DMS53 (cell line): ENCODE data around the gene EPHA1.

Experiments used
- DNase-seq: peaks from one replicate; lab custom pipeline; 2025; lab: John Stamatoyannopoulos, UW

Gene EPHA1

DNA sequence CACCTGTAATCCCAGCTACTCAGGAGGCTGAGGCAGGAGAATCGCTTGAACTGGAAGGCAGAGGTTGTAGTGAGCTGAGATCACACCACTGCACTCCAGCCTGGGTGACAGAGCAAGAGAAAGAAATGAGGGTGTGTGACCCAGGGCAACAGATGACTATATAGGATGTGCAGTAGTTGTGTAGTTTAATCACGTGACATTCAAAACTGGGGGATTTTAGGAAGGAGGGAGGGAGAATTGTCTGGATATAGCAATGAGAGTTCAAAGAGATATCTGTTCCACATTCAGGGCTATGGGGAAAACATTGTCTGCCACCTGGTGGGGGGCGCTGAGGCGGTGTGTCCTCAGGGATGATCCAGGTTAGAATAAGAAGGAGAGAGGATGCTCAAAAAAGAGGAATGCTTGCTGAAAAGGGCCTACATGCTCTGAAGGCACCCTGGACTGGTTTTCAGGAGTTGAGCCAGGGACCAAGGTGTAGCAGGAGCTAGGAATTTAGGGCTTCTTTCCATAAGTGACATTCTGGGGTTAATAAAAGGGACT, 35.3 kb downstream of the EPHA1 start:
- DNase-seq, result no peak

DNA sequence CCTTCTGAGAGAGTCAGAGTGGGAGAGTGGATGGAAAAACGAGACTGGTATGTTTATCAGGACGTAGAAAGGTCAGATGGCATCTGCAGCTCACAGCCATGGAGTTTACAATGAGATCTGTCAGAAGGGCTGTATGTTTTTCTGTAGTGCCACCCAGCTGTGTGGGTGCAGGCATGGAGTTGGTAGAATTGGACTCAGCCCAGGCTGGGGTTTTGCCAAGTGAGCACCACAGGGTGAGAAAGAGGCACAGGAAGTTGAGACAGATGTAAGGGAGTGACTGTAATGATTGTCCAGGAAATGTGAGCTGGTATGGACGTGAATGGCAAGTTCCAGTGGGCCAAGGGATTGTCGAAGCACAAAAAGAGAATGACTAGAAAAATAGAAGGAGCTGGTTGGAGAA, 36.6 kb downstream of the EPHA1 start:
- peak; percentile 39 for DNase-seq

DNA sequence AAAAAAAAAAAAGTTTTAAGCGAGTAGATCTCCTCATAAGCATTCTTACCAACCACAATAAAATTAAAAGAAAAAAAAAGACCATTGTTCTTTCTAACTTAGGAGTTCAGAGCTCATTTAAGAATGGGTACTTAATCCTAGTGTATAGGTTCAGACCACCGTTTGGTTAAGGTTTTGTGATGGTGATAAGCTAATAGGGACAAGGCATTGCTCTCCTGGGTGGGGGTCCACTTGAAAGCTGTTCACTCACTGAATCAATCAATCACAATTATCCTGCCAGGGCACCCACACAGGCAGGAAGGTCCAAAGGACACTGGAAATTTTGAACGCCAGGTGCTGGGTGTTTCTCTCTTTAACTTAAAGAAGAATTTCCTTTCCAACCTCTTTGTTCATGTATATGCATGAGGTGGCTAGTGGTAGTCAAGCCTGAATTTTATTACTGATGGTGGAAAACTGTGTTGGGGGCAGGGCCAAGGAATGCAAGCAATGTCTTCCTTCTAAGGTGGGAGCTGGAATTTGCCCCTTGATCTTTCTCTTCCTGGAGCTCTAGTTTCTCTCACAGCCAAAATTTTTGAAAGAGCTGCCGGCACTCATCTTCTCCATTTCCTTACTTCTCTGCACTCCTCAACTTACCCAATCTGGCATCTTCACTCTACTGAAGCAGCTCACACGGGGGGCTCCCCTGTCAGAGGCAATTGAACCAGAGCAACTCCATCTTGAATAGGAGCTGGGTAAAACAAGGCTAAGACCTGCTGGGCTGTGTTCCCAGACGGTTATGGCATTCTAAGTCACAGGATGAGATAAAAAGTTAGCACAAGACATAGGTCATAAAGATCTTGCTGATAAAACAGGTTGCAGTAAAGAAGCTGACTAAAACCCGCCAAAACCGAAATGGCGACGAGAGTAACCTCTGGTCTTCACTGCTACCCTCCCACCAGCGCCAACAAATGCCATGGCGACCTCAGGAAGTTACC, 38.7 kb downstream of the EPHA1 start:
- DNase-seq, result no peak

DNA sequence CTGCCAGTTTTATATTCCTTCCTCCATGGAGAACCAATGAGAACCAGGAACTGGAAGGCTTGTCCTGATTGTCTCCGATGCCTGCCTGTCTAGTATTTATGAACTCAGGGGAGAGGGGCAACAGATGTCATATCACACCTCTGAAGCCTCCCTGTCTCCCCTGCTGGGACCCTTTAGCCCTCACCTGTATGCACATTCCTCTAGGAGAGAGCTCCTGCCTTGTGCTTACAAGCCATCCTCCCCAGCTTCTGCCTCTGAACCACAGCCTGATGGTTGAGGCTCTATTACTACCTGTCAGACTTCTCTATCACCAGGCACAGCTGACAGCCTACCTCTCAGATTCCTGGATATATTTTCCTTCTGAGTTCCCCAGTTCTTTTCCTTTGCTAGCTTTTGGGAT, 40.3 kb downstream of the EPHA1 start:
- DNase-seq, result no peak

DNA sequence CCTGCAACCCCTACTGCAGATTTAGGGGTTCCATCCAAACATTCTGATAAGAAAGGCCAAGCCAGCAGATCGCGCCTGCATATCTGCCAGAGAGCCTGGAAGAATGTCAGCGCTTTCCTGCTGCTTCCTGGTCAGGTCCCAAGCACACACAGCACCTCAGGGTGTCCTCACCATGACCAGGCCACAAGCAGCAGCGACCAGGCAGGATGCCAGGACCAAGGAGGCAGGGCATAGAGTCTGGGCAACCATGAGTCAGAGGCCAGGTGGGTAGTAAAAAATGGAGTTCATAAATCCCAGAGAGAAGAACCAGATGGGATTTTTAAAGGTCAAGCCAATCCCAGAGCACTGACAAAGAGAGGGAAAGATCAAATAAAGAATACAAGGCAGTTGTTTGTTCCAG, 40.7 kb downstream of the EPHA1 start:
- DNase-seq, result peak; percentile 83

DNA sequence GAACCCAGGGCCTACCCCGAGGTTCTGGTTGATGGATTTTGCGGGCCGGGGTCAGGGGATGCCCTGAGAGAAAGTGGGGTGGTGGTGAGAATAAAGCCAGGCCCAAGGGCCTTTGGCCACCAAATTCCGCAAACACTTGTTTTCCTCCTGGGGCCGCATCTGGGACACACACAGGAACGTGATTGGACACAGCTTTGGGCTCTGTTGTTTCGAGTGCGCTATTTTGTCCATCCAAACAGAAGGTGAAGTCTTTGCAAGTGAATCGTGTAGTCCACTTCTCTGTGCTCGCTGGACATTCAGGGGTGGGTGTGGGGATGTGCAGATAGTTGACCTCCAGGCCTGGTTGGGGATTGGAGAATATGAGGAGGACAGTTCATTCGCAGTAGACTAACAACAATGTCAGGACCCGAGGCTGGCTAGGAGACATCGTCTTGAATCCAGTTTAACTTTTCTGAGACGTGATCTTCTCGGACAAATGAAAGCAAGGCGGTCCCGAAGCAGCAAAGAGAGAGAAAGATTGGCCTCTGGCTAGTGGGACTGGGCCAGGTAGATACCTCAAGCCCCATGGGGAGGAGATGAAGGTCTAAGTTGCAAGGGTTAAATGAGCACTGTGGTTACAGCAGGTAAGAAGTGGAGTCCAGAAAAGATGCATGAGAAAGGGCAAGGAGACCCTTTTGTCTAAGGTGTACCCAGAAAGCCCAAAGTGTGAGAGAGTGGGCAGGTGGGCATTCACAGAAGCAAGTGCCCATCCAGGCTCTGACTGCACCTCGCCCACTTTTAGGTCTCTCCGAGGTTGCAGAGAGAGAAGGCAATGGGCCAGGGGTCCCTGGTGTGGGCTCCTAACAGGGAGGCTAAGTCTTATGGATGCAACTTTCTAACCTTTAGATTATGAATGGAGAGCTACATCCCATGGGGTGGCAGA, 45.4 kb downstream of the EPHA1 start:
- DNase-seq, result no peak

DNA sequence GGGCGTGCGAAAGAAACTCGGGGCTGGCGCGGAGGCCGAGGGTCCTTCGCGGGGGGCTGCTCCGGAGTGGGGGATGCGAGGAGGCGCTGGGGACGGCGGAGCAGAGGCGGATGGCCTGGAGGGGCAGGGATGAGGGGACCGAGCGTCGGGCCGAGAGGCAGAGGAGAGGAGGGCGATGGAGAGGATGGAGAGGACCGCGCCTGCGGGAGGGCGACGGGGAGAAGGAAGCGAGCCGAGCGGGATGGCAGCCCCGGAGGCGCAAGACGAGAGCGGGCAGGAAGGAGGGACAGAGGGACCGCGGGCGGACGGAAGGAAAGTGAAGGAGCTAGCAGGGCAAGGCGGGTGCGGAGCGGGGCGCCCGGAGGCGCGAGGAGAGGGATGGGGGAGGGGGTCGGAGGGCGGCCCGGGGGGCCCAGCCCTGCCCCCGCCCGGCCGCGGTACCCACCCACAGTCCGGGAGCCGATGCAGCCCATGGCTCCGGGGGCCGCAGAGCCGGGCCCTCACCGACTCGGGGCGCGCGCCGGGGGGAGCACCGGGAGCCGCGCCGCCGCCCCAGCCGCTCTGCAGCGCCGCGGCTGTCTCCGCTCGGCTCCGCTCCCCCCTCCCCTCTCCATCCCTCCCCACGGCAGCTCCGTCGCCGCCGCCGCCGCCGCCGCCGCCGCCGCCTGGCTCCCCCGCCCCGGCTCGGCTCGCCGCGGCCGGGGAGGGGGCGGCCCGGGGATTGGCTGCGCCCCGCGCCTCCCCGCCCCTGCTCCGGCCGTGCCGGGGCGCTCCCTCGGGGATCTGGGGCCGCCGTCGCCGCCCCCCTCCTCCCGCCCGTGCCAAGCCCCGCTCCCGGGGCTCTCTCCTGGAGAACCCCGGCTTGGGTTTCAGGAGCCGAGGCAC, 46.3 kb downstream of the EPHA1 start, which contains the start of gene FAM131B:
Gene FAM131B, minus strand, starts transcription at position 583 of the 885 bp plus-strand sequence. Its CDS starts 110 bp downstream, at position 473.
- peak; percentile 58 for DNase-seq

DNA sequence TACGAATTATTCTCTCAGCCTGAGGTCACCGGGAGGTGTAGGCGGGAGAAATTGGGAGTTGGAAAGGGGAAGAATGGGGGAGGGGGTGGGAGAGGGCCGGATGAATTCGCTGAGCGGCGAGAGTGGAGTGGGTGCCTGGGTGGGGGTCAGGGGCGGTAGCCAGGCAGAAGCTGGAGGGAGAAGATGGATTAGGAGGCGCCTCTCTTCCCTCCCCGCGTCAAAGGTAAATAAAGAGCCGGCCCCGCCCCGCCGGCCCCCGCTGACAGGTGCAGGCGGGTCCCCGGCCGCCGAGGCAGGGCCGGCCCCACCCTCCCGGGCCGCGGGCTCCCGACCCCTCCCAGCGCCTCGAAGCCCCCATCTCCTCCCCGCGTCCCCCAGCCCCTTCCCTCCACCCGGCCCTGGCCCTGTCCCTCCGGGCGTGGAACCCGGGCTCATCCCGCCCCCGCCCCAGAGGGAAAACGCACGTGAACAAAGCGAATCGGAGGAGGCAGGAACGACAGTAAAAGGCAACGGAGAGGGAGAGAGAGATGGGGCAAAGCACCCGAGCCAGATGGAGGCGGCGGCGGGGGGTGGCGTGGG, 47.0 kb downstream of the EPHA1 start:
- peak; percentile 51 for DNase-seq

DNA sequence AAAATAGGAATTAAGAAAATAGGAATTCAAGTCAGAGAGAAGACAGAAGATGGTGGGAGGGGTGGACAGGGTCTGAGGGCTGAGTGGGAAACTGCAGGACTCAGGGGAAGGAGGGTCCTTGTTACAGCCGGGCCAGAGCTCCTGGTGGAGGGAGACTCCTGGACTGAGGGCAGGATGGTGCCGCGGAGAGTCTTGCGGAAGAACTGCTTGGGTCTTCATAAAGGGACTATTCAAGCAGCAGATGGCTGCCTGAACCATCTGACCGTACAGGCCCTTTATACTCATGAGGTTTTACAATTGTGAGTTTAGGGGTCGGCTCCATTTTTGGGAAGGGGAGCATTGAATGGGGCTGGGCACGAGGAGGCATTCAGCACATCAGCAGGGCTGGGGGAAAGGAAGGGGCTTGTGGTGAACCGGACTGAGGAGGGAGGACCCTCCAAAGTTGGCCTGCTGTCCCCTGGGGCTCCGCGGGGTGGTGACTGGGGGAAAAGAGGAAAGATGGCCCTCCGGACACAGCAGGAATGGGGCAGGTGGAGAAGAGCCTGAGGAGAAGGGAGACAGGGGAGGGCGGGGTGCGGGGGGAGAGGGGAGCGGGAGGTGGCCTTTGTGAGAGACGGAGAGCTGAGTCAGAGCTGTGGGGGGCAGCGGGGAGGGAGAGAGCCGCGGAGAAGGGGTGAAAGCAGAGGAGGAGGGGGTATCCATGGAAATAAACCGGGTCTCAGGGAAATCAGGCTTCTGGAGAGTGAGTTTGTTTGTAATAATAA, 47.7 kb downstream of the EPHA1 start:
- DNase-seq, result peak; percentile 40

DNA sequence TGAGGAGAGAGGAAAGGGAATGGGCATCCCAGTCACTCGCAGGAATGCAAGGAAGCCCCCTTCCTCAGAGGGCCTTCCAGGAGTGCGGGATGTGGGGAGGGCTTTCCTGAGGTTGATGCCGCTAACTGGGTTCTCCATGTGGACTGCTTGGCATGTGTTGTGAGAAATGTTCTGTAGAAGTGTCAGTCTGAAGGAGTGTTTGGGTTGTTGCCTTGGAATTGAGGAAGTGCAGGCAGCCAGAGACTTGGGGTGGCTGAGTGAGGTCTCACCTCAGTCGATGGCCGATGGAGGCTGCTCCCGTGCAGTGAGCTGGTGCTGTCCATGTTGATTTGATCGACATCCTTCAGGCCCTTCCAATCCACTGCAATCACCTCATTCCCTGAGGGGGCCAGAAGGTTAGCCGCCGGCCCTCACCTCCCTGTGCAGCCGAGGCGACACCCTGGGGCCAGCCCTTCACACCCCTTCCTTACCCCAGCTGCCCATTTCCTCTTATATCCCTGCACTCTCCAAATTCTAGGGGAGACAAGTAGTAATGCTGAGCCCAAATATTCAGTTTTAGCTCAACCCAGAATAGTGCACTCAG, 48.8 kb downstream of the EPHA1 start:
- no peak for DNase-seq

DNA sequence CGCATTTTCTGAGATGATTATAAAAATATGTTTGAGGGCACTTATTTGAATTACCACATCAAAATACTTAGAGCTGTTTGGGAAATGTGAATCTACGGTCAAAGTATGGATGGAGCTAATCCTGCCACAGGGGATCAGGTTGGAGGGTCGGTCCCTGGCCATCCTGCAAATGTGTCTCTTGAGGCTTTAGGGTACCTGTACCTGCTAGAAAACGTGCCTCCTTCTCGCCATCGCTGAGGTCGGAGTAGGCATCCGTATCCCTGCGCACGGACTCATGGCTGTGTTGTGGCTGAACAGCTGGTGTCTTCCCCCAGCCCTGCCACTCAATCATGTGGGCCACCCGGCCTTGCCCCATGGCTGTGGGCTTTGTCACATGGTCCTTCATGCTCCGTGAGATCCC, 50.0 kb downstream of the EPHA1 start:
- no peak for DNase-seq

DNA sequence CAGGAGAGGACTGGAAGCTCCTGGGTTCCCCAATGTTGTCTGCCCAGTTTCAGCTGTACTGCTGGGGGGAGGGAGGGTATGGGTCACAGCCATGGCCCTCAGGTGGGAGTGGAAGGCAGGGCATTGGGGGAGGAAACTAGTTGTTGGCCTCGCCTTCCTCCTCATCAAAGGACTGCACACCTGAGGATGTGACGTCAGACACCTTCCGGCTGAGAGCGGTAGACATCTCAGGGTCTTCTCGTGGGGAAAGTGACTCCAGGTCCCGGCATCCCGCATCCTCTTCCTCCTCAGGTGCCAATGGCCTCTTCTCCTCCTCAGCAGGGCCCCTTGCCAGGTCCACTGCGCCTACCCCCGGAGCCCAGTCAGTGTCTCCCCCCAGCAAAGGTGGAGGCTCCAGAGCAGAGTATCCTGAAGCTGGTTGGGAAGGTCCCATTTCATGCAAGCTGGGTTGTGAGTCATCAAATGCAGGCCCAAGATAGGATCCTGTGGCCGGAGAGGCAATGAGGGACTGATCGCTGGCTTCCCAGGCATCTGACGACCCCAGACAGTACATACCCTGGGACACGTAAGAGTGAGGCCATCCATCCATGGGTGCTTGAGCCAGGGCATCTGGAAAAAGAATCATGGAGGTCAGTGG, 52.1 kb downstream of the EPHA1 start:
- no peak for DNase-seq

DNA sequence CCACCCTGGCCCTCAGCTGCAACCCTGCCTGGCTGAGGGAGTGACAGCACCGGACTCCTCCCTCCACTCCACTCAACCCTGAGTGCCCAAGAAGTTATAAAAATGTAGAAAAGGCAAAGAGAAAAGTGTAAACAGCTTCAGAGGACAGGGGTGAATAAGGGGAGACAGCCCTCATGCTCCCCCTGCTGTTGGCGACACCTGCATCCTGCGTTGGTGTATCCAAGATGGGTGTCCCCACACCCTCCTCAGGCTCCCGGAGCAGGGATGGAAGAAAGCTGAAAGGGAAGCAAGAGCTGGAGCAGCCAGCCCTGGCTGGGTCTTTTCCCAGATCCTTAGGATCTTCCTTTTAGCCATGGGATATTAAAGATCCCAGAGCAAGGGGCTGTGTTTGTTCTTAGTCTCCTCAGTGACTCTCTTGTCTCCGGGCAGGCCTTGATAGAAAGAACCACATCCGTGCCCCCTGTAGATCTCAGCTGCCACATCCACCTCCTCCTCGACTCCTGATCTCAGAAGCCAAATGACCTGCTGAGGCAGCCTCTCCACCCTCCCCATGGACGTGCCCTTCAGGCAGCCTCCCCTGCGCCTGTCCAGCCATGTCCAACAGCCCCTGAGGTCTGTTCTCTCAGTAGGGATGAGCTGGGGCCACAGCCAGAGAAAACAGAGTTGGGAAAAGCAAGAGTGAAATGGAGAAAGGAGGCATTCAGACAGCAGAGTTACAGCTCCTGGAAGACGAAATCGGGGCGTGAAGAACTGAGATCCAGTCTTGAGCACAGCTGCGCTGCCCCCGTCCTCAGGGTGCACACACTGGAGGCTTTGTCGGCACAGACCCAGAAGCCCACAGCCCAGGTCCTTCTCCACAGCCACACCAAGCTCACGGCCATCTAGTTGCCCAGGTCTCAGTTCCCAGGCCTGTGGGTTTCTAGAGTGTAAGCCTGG, 52.9 kb downstream of the EPHA1 start:
- DNase-seq, result no peak

DNA sequence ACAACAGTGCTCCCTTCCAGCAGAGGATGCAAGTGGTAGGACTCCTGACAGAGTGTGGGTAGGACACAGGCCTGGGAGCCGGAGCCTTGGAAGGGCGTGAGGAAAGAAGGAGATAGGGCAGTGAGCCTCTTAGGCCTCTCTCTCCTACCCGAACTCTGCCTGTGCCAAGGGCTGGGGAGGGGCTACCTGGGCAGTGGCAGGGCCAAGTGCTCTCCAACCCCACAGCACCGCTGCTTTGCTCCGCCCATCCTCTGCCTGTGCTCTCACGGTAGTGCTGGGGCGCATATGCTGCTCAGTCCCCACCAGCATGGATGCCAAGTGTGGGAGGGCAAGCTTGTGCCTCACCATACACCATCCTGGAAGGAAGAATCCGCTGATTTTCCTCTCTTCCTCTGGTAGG, 53.7 kb downstream of the EPHA1 start:
- no peak for DNase-seq

DNA sequence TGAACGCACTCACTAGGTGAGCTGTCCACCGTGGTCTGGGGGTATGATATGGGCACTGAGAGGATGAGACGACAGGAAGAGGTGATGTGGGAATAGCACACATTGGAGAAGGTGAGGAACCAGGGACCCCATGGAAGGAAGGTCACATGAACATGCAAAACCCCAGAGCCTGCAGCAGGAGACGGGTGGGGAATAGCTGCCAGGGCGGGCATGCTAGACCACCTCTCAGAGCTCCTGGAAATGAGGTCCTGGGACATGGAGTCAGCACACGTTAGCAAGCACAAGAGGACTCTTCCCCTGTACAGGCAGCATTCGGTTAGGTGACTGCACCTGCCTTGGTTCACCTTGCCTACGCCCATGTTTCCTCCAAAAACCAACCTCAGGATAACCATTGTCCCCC, 54.3 kb downstream of the EPHA1 start:
- no peak for DNase-seq

DNA sequence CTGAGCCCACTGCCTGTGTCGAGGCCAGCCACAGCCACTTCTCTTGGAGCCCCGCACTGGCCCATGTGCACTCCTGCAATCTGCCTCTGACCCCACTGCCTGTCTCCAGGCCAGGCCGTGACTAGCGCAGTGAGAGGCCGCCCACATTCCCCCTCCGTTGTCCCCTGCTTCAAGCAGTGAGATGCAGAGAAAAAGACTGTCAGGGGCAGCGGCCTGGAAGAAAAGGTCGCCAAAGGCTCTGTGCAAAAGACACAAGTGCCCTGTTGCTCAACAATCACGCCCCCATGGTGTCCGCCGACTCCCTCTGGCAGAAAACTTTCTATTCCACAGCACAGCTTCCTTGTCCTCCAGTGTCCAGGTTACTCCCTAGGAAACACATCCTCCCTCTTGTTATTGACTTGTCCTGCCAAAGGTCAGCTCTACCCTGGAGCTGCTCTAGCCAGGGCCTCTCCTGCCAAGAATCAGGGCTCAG, 56.1 kb downstream of the EPHA1 start:
- DNase-seq, result no peak

DNA sequence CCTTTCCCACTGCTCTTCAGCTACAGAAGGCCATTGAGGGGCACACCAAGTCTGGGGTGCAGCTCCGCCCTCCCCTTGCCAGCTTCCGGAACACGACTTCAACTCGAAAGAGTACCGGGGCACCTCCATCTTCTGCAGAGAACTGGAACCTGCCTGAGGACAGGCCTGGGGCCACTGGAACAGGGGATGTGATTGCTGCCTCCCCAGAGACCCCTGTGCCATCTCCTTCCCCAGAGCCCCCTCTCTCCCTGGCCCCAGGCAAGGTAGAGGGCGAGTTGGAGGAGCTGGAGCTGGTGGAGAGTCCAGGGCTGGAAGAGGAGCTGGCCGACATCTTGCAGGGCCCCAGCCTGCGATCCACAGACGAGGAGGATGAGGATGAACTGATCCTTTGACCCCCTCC, 57.1 kb downstream of the EPHA1 start:
- DNase-seq, result no peak

DNA sequence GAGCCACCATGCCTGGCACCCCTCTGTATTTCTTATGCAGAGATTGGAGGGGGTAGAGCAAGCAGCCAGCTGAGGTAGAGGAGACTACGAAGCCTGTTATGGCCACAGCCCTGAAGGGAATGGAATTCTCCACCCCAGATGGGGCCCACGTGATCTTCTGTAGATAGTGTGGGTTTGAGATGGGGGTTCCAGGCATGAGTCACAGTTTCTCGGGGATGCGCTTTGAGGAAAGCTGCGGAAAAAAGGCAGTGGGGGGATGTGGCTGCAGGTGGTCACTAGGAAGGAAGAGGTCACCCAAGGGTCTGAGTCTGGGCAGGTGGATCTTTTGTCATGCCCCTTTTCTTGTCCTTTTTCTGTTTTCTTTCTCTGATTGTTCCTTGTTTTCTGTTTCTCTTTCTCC, 57.6 kb downstream of the EPHA1 start:
- DNase-seq, result no peak
